ENCODE data around the gene ACE. TPM values are rescaled to one million over a fixed set of nuclear protein-coding genes. Genes with fewer than 3 reads are reported as not detected.

The ACE gene
- polyA plus RNA-seq, 1 donor (not counting 4 experiments of a cell fraction or from before 2014, with no cell fraction given): 0.07 TPM

DNA sequence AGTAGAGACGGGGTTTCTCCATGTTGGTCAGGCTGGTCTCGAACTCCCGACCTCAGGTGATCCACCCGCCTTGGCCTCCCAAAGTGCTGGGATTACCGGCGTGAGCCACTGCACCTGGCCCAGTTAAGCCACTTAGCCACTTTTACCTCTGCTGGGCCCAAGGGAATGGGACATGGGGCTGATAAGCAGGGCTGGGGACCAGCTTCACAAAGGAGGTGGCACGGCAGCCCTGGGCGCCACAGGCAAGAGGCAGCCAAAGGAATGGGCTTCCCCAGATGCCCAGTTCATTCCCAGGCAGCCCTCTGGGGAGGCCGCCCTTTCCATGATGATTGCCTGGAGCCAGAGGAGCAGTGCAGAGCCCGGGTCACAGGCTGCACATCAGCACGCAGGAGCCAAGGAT, 25.7 kb upstream of the ACE start:
- H3K9me3 ChIP-seq (ENCODE audit: control insufficient read depth, low read depth, low read length): no peaks in the 10 kb centered on the region
- no peaks in the 10 kb centered on the region for H4K20me1 ChIP-seq (ENCODE audit: control insufficient read depth, extremely low read depth, insufficient read depth, low read length)
- peaks cover 11% of the 10 kb centered on the region for H3K4me1 ChIP-seq (ENCODE audit: control insufficient read depth, extremely low read depth, insufficient read depth, low read length)
- no peaks in the 10 kb centered on the region for H3K9me1 ChIP-seq (ENCODE audit: control insufficient read depth, extremely low read depth, insufficient read depth, low read length)
- no peaks in the 10 kb centered on the region for H3K79me2 ChIP-seq (ENCODE audit: control insufficient read depth, insufficient read depth, low read length)
- H2AFZ ChIP-seq (ENCODE audit: control insufficient read depth, low read length): no peak overlapping the region
- no peak overlapping the region for H3K4me2 ChIP-seq (ENCODE audit: control insufficient read depth, extremely low read depth, insufficient read depth, low read depth, low read length)
- TF ChIP-seq, protein P1, sequence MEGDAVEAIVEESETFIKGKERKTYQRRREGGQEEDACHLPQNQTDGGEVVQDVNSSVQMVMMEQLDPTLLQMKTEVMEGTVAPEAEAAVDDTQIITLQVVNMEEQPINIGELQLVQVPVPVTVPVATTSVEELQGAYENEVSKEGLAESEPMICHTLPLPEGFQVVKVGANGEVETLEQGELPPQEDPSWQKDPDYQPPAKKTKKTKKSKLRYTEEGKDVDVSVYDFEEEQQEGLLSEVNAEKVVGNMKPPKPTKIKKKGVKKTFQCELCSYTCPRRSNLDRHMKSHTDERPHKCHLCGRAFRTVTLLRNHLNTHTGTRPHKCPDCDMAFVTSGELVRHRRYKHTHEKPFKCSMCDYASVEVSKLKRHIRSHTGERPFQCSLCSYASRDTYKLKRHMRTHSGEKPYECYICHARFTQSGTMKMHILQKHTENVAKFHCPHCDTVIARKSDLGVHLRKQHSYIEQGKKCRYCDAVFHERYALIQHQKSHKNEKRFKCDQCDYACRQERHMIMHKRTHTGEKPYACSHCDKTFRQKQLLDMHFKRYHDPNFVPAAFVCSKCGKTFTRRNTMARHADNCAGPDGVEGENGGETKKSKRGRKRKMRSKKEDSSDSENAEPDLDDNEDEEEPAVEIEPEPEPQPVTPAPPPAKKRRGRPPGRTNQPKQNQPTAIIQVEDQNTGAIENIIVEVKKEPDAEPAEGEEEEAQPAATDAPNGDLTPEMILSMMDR (optimal IDR thresholded peaks at IDR 0.05 in 1 of 3, IDR thresholded peaks at IDR 0.05 in 1 of 3, conservative IDR thresholded peaks at IDR 0.05 in 1 of 3; ENCODE audit: extremely low read depth in 1 of 3, insufficient read depth in 2 of 3, low read length in 3 of 3): no peak
- no peak for TF ChIP-seq EZH2 (IDR thresholded peaks at IDR 0.05; ENCODE audit: low read length)
- FAIRE-seq (no peak), DNase-seq (ENCODE audit: low read depth, low spot score) (no peak)
- no peaks in the 10 kb centered on the region for H3K36me3 ChIP-seq (ENCODE audit: control insufficient read depth in 2 of 2, extremely low read depth in 1 of 2, insufficient read depth in 2 of 2, low read length in 2 of 2)
- peaks cover 10% of the 10 kb centered on the region for H3K27me3 ChIP-seq (ENCODE audit: control insufficient read depth, extremely low read depth, insufficient read depth, low read length)
- H3K4me3 ChIP-seq (ENCODE audit: control insufficient read depth in 2 of 3, extremely low read depth in 1 of 3, insufficient read depth in 2 of 3, low read depth in 1 of 3, low read length in 3 of 3): no peak overlapping the region
- no peak overlapping the region for H3K27ac ChIP-seq (ENCODE audit: control insufficient read depth, insufficient read depth, low read length)
- no peak overlapping the region for H3K9ac ChIP-seq (ENCODE audit: control insufficient read depth, extremely low read depth, insufficient read depth, low read length)
- dilution Hi-C loops (cut with MboI; ENCODE audit: extremely low pct_ligation_motif_present, low sequenced_read_pairs): no loop called here

DNA sequence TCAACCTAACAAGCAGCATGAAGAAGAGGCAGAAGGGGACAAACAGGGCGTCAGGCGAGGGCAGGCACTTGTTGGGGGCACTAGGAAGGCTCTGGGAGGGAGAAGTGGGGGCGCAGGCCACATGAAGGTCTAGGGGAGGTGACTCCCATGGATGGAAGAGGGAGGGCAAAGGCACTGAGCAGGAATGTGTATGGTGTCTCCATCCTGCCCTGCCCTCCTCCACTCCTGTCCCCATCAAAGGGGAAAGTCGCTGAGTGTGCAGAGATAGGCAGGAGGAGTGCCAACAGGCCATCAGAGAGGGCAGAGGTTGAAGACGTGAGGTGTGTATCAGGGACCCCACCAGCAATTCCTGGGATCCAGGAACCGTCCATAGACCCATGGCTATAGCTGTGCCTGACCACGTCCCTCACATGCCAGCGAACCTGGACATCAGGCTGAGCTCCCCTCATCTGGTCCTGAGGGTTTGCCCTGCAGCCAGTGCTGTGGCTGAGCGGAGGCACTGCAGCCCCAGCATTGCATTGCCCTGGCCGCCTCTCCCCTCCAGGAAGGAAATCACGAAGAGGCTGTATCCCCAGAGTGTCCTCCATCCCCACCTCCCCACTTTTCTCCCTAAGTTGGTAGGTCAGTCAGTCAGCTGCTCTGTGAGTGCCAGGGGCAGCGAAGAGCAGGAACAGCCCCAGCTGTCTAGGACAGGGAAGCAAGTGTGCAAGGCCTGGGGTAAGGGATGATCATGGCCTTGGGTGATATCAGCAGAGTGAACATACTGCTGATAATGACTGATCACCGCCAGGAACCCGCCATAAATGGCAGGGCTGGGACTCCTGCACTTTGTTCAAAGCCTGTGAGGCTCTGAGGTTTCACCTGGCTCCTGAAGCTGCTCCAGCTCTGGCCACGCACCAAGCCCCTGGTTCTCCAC, 24.6 kb upstream of the ACE start:
- no peaks in the 10 kb centered on the region for H3K9me3 ChIP-seq (ENCODE audit: control insufficient read depth, low read depth, low read length)
- H4K20me1 ChIP-seq (ENCODE audit: control insufficient read depth, extremely low read depth, insufficient read depth, low read length): no peaks in the 10 kb centered on the region
- no peak overlapping the region for H2AFZ ChIP-seq (ENCODE audit: control insufficient read depth, low read length)
- H3K36me3 ChIP-seq (ENCODE audit: control insufficient read depth in 2 of 2, extremely low read depth in 1 of 2, insufficient read depth in 2 of 2, low read length in 2 of 2): no peaks in the 10 kb centered on the region
- peaks cover 3% of the 10 kb centered on the region for H3K4me1 ChIP-seq (ENCODE audit: control insufficient read depth, extremely low read depth, insufficient read depth, low read length)
- no peak overlapping the region for H3K9ac ChIP-seq (ENCODE audit: control insufficient read depth, extremely low read depth, insufficient read depth, low read length)
- DNase-seq (ENCODE audit: low read depth, low spot score) (no peak), FAIRE-seq (no peak)
- dilution Hi-C loops (cut with MboI; ENCODE audit: extremely low pct_ligation_motif_present, low sequenced_read_pairs): no loop called here
- no peak overlapping the region for H3K4me3 ChIP-seq (ENCODE audit: control insufficient read depth in 2 of 3, extremely low read depth in 1 of 3, insufficient read depth in 2 of 3, low read depth in 1 of 3, low read length in 3 of 3)
- peaks cover 10% of the 10 kb centered on the region for H3K27me3 ChIP-seq (ENCODE audit: control insufficient read depth, extremely low read depth, insufficient read depth, low read length)
- no peak overlapping the region for H3K27ac ChIP-seq (ENCODE audit: control insufficient read depth, insufficient read depth, low read length)
- H3K79me2 ChIP-seq (ENCODE audit: control insufficient read depth, insufficient read depth, low read length): no peaks in the 10 kb centered on the region
- TF ChIP-seq EZH2 (IDR thresholded peaks at IDR 0.05; ENCODE audit: low read length): no peak
- H3K9me1 ChIP-seq (ENCODE audit: control insufficient read depth, extremely low read depth, insufficient read depth, low read length): no peaks in the 10 kb centered on the region
- no peak overlapping the region for H3K4me2 ChIP-seq (ENCODE audit: control insufficient read depth, extremely low read depth, insufficient read depth, low read depth, low read length)
